NB4 (cell line): ENCODE data around the gene GJA1.

Source experiments
- POLR2A ChIP-seq: IDR thresholded peaks from 2 replicates; pipeline ENCODE4 v1.6.1; 2011; ENCODE audit warnings: mild to moderate bottlenecking; ENCODE audit not compliant: insufficient read length; ENCODE audit errors: extremely low read depth
- TF ChIP-seq, protein P1 (sequence below): IDR thresholded peaks from one replicate; pipeline ENCODE4 v1.5.1; 2012; ENCODE audit warnings: low read depth, low read length
- TF ChIP-seq, protein P2 (sequence below): IDR thresholded peaks from 2 replicates; pipeline ENCODE4 v1.6.1; 2011; ENCODE audit warnings: low read depth, low read length

DNA sequence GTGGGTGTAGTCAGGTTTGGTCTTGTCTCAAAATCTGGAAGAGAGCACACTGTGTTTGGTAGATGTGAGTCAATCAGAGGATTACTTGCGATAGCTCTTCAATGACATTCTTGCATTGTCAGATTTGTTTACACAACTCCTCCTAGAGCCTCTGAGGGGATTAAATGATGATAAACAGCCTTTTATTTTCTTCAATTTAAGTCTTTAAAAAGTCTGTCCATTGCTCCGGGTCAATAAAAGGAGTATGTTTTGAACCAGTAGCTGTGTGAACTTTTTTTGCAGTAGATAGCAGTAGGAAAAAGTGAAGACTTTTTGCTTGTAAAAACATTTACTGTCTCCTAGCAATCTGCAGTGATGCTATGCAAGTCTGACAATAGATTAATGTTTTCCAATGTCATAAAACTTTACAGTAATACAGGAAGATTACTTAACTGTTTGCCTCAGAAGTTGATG is 49.9 kb downstream of the GJA1 start:
- TF ChIP-seq POLR2A, result no peak
- TF ChIP-seq, protein P1, sequence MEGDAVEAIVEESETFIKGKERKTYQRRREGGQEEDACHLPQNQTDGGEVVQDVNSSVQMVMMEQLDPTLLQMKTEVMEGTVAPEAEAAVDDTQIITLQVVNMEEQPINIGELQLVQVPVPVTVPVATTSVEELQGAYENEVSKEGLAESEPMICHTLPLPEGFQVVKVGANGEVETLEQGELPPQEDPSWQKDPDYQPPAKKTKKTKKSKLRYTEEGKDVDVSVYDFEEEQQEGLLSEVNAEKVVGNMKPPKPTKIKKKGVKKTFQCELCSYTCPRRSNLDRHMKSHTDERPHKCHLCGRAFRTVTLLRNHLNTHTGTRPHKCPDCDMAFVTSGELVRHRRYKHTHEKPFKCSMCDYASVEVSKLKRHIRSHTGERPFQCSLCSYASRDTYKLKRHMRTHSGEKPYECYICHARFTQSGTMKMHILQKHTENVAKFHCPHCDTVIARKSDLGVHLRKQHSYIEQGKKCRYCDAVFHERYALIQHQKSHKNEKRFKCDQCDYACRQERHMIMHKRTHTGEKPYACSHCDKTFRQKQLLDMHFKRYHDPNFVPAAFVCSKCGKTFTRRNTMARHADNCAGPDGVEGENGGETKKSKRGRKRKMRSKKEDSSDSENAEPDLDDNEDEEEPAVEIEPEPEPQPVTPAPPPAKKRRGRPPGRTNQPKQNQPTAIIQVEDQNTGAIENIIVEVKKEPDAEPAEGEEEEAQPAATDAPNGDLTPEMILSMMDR, result no peak
- TF ChIP-seq, protein P2, sequence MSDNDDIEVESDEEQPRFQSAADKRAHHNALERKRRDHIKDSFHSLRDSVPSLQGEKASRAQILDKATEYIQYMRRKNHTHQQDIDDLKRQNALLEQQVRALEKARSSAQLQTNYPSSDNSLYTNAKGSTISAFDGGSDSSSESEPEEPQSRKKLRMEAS, result no peak
